GOT3 (cell line): ENCODE data around the gene MYCN.

Experiments
- DNase-seq: peaks from one replicate; lab custom pipeline; 2025; ENCODE audit warnings: mixed read lengths; lab: John Stamatoyannopoulos, UW

The MYCN gene

GRCh38 chr2:15976354-15976753, 36.0 kb downstream of the MYCN start:
- no peak for DNase-seq

GRCh38 chr2:15979051-15979758, 38.9 kb downstream of the MYCN start:
- no peak for DNase-seq

- no peak for DNase-seq
These were observed 39.6 kb downstream of the MYCN start for GRCh38 chr2:15979759-15980604.

DNA sequence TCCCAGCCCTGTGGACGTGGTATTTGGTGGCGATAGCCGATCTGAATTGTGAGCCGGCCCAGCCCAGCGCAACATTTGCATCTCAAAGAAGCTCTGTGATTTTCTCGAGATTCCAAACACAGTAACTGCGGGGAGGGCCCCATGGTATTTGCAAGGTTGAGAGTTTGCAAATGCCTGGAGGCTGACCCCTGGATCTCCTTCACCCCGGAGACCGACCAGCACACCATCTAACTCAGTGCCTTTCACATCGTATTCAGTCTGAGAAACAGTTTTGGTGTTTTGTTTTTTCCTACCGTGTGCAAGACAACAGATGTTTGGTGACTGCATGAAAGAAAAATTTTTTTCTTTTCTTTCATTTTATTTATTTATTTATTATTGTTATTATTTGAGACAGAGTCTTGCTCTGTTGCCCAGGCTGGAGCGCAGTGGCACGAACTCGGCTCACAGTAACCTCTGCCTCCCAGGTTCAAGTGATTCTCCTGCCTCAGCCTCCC, 40.3 kb downstream of the MYCN start:
- DNase-seq: no peak

GRCh38 chr2:15981646-15982045, 41.3 kb downstream of the MYCN start:
- DNase-seq: no peak

- no peak for DNase-seq
These were observed 42.1 kb downstream of the MYCN start for GRCh38 chr2:15982285-15983044.

DNA sequence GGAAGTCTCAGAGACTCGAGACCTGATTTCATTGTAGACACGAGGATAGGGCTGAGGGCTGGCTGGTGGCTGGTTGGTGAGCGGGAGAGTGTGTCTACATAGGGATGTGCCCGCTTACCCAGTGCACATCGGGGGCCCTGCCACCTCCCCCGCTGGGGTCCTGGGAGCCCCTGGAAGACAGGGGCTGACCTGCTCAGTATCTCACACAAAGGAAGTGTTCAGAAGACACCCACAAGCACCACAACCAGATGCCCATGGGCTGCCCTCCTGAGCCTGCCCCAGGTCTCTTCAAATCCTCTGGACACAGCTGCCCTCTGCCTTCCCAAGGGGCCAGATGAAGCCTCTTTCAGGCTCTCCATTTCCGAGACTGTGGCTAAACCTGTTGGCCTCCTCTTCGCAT, 43.1 kb downstream of the MYCN start:
- no peak for DNase-seq

DNA sequence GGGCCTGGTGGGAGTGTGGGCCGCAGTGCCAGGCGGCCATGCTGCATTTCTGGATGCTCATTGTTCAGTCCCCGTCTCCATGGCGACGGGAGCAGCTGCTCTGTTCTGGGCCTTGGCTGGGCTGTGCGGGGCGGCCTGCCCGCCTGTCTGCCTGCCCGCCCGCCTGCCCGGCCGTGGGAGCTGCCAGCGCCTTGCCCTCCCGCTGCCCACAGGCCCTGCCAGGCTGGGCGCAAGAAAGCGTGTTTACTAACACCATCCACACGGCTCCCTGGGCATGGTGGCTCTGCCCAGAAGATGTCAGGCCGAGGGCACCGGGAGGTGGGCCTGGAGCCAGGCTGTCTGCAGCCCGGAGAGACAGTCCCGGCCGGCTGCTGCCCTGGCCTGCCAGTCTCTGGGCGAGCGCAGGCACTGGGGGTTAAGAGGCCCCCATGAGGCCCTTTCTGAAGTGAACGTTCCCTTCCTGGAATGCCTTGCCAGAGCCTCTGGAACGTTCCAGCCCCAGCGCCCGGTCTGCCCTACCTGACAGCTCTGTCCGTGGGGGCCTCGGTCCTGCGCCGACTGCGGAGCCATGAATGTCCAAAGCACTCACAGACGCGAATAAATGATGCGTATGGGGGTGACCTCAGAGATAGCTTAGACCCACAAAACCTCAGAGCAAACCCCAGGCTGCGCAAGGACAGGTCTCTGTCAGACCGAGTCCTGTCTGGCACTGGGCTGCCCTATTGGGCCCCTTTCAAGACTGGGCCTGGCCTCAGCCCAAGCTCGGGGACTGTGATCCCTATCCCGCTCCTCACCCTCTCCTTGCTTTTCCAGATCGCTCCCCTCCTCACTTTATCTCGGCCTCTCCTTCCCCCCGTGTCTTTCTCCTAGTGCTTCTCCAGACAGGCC, 44.3 kb downstream of the MYCN start:
- DNase-seq: no peak

GRCh38 chr2:15985531-15985930, 45.2 kb downstream of the MYCN start:
- no peak for DNase-seq

GRCh38 chr2:15986068-15986560, 45.8 kb downstream of the MYCN start:
- DNase-seq: no peak

GRCh38 chr2:15986644-15987043, 46.3 kb downstream of the MYCN start:
- DNase-seq: no peak

GRCh38 chr2:15988733-15989132, 48.4 kb downstream of the MYCN start:
- no peak for DNase-seq

DNA sequence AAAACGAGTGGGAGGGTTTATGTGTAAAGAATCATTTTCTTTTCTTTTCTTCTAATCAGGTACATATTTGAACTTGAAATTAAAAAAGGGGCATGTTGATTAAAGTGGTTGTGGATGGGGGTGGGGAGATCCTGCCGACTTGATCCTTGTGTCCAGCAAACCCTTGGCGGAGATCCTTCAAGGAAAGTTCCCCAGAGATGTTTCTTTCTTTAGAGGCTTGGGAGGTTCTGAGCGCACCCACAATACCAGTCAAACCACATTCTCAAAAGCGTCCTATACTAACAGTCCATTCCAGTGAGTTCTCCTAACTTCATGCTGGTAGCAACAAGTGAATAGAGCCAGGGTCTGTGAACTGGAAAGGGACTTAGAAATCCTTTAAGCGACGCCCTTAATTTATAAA, 49.2 kb downstream of the MYCN start:
- DNase-seq: no peak

GRCh38 chr2:15990151-15991101, 50.1 kb downstream of the MYCN start:
- no peak for DNase-seq

GRCh38 chr2:15991231-15991630, 50.9 kb downstream of the MYCN start:
- no peak for DNase-seq

DNA sequence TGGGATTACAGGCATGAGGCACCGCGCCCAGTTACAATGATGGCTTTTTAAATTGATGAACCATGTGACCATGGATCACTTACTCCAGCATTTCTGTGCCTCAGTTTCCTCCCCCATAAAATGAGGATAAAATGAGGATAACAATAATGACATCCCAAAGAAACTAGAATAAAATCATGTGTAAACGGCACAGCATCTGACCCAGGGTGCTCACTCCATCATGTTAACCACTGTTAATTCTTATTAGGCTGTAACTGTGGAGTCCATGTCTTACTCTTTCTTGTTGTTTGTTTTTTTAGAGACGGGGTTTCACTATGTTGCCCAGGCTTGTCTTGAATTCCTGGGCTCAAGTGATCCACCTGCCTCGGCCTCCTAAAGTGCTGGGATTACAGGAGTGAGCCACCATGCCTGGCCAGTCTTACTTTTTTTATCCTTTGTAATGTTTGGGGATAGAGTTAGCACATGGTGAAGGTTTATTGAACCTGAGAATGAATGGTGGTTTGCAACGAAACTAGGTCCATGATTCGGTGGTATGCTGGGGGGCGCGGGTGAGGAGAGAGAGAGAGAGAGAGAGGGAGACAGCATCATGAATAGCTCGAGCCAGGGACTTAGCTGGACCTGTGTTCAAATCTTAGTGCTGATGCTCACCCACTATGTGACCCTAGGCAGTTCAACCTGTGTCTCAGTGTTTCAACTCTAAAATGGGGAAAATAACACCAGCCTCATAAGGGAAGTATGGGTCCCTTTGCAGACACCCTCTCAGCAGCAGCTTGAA, 52.3 kb downstream of the MYCN start:
- DNase-seq: no peak

- DNase-seq: no peak
These were observed 52.9 kb downstream of the MYCN start for GRCh38 chr2:15993232-15993610.

DNA sequence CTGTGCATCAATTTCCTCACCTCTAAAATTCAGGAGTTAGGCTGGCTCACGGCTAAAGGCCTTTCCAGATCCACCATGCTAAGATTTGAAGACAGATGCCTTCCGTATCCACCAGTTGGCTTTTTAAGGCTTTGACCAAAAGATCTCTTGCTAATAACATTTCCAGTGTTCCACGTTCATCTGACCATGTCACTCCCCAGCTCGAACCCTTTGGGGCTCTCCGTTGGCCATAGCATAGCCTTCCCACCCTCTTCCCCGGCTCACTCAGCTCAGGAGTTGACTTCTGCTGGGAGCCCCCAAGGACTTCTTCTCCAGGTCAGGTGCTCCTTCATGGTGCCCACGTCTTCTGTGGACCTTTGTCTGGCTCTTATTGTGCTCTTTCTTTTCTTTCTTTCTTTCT, 53.3 kb downstream of the MYCN start:
- DNase-seq: no peak

GRCh38 chr2:15995603-15996002, 55.3 kb downstream of the MYCN start:
- DNase-seq: no peak
